GM21717 (cell line): ENCODE measurements around the gene SEMA3D.
A peak's percentile ranks its signal among the peaks of the same experiment; 100 is the strongest.

Experiments
- ATAC-seq: cut with Tn5 transposase; IDR thresholded peaks from one replicate; pipeline ENCODE4 v1.9.1; 2021; ENCODE audit warnings: mild to moderate bottlenecking, moderate library complexity; ENCODE audit not compliant: unreplicated experiment

SEMA3D gene

DNA sequence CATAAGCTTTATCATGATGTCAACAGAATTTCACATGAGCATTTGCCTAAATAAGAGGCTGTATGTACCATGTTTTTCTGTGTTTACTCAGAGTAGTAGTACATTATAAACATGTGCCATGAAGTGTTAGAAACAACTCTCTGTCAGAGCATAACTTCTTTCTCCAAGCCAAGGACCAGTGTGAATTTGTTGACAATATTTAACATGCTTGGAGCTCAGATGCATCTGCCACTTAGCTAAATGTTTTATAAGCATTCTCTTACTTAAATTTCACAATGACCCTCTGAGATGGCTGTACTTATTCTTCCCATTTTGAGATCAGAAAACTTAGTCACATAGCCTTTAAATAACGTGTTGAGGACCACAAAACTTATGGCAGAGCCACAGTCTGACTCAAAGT, 105.0 kb downstream of the SEMA3D start:
- no peak for ATAC-seq

DNA sequence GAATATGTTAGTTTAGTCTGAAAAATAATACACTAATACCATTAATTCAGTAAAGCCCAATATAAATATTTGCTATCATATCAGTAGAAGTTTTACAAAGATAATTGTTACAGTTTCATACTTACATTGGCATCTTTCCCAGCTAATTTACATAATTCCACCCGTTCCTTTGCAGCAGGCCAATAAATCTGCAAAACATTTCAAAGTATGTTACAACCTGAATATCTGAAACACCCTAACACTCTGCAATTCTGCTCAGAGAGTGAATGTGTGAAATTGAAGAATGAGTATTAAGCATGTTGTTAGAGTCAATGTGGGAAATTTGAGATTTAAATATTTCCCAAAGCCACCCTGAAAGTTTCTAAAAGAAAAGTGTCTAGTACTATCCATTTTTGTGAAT, 105.5 kb downstream of the SEMA3D start:
- ATAC-seq = no peak

DNA sequence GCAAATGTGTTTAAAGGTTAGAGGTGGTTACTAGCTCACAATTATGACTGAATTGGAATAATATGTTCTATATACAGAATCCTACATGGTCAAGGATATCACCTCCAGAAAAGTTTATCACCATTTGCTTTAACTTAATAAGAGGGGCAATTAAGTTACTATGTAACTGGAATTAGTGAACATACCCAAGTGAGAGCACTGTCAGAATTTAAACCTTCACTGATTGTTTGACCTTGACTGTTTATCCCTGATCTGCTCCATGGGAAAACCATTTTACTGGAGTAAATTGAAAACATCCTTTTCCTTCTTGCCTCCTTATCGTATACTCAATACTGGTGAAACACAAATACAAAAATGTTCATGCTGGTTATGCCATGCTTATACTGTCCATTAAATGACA, 107.4 kb downstream of the SEMA3D start:
- no peak for ATAC-seq

DNA sequence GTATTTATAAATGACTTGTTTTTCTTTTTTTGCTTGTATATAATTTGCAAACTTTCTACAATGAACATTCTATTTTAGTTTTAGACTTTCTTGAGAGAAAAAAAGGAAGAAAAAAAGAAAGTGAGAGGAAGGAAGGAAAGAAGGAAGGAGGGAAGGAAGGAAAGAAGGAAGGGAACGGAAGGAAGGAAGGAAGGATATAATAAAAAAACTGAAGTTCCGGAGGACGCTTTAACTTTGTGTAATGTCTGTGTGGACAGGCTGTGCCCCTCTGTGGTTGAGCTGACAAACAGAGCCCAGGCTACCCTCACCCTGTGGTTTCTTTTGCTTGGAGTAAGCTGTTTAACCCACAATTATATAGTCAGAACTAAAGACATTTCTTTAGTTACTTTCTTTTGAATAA, 108.7 kb downstream of the SEMA3D start:
- no peak for ATAC-seq

DNA sequence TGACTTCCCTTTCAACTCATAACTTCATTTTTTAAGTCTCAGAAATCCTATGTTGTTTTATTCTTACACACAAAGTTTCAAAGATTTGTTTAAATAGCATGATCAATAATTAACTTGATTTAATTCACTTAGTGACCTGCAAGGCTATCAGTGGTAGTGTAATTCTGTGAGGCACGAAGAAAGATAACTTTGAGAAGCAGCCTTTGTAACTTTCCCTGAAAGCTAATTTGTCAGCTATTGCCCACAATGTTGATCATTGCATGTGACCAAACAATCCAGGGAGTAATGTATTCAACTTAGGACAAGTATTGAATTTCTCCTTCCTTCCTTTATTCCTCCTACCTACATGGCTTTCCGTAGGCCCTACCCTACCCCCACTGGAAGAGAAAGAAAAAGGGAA, 111.0 kb downstream of the SEMA3D start:
- ATAC-seq = no peak

DNA sequence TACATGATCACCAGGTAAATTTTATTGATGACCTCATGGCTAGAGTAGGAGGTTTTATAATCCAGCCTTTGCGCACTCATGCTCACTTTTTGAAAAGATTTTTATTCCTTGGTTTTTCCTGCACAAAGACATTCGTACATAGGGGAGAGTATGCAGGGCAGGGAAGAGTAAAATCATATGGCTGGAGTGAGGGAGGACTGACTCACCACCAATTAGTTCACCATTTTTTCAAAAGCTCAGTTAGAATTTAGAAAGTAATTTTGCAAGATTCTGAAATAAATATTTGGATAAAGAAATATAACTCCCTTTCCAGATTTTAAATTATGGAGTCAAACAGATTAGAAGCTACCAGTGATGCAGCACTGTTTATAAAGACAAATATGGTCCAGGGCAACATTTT, 111.9 kb downstream of the SEMA3D start:
- no peak for ATAC-seq

DNA sequence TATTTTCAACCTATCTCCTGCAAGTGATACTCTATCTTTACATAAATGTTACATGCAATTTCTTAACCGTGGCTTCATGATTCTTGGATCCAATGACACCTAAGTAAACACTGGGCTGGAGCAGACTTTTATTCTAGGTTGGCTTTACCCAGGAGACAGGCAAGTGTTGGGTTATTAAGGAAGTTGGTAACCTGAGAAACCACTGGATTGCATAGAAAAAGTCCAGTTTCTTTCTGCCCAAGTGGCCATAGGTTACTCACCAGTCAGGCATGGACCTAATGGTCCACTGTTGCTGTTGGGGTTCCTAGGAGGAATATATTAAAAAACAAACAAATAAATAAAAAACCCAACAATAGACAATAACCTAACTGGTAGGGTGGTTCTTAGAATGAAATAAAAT, 112.8 kb downstream of the SEMA3D start:
- no peak for ATAC-seq

DNA sequence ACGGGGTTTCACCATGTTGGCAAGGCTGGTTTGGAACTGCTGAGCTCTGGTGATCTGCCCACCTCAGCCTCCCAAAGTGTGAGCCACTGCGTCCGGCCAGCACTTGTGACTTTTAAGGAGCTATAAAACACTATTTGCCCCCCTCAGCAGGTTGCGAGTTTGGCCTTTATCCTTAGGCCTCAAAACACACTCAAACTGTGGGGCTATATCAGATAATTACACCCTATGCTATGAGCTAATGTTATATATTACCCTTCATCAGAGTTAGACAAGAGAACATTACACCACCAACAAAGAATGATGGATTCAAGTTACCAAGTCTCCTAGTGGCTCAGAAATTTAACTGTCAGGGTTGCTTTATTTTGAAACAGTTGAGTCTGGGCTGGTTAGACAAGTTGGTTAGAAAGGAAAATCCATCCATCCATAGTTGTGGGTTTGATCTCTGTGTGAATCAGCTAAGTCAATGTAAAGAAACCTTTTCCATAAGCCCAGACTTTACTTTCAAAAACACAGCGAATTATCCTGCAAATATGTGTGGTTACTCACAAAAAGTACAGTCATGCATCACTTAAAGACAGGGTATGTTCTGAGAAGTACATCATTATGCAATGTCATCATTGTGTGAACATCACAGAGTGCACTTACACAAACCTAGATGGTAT, 115.8 kb downstream of the SEMA3D start:
- ATAC-seq = no peak

DNA sequence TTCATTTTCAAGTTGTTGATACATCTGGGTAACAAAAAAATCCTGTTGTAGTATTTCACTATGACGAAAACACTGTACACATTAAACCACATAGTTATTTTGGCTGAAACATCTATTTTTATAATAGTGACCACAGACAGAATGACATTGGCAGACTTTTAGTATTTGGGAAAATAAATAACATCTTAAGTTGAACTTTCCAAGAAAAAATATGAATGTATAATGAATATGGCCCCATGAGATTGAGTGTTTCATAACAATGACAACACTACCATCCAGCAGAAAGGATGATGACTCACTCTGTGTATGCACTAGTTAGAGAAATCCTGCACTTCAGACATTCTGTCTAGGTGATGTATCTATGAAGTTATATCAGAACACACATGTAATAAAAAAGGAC, 118.1 kb downstream of the SEMA3D start:
- no peak for ATAC-seq

DNA sequence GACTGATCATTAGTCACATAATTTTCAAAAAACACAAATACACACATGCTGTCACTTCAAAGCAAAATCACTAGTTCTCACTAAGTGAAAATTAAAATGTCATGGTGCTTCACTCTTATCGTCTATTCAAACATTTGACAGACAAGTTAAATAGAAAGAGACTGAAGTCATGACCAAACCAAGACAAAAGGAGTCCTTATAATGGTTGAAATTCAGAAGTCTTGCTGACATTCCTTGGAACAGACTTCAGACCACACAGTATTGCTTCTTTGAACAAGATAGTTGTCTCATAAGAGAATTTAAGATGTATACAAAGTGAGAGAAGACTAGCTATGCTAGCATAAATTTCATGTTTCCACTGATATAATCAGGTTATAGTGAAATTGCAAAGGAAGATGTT, 119.5 kb downstream of the SEMA3D start:
- ATAC-seq = no peak

DNA sequence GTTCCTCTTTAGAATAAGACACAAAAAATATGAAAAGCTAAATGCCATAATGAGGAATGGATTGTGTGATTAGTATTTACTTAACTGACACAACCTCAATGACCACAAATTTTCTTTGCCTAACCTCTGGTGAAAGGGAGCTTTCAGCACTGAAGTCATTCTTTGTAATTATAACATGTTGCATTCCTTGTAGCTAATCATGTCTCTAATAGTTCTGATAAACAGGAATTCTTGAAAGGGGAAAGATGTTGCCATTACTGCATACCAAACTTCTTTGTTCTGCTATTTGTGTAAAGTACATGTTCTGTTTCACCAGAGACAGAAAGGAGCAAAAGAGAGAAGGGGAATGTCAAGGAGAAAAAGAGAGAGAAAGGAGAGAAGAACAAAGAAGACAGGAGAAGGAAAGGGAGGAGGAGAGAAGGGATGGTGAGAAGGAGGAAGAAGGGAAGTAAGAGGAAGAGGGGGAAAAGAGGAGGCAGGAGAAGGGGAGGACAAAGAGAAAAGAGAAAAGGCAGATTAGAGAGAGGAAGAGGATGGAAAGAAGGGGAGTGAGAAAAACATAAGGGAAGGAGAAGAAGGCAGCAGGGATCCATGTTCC, 120.9 kb downstream of the SEMA3D start:
- no peak for ATAC-seq

DNA sequence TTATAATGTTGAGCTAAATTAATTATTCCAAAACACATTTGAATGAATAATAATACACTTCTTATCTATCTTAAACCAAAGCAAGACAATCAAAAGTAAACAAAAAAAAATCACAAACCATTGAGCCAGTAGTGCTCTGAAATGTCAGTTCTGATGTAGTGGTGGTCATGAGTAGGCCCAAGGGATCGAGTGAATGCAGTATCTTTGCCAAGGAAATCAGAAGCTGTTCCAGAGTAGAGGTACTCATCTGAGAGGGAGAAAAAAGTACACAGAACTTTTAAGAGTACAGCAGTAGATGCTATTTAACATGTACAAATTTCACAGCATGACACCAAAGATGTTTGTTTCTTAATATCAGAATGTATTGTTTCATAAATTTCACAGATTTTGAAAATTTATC, 121.5 kb downstream of the SEMA3D start:
- no peak for ATAC-seq

DNA sequence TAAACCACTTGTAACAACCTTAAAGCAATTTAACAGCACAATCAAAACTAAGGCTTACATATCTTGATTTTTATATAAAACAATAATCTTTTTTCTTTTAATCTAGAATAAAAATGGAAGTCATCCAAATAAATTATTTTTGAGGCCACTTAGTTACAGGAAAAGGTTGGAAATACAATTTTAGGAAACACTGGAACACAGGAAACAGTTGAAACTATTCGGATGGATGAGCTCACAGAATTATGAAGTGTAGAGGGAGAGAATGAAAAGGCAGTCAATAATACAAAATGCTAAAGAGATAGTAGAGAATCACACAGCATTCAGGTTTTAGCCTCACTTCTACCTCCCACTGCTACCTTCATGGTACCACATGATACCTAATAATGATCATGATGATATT, 124.2 kb downstream of the SEMA3D start:
- no peak for ATAC-seq

DNA sequence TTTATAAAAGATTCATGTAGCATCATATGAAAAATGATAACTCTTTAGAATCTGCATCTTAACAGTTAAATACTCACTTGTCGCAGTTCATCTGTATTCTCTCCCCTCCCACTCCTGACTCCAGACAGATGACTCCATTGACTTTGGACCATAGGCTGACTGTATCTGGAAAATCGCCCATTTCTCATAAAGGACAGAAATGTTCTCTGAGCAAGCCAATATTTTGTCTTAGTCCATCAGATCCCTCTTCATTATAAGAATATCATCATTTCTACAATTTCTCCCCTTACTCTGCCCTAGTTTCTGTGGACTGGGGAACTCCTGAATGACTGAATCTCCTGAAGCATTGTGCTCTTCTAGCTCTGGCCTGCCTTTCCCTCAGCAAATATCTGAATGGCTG, 125.4 kb downstream of the SEMA3D start:
- ATAC-seq = no peak

DNA sequence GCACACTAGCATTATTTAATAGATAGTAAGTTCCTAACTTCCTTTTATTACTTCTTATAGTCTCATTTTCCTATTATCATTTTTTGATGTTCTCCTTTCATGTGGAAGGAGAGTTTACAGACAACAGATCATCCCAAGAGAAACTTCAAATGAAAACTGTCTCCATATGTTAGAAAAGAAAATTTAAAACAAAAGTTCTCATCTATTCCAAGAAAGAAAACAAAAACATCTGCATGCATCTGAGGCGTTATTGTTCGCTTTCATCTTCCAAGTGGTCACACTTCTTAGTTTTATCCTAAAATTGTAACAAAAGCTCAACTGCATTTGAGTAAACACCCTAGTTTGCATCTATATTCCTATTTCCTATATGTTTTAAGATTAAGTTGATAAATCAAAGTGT, 126.2 kb downstream of the SEMA3D start:
- no peak for ATAC-seq

DNA sequence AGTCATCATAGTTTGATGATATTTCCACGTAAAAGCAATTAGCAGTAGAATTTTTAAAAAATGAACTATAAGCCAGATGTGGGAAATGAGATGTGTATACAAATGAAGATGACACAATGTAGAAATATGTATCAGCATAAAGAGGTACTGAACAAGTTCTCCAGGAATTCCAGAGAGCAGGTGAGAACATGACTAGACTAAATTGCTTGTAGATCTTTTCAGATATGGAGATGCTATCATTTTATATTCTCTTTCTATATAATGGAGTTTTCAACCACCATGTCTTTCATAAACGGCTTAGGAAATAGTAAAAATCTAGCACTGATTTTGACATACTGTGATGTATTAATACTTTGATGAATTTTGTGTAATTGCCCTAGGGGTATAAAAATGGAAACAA, 130.9 kb downstream of the SEMA3D start:
- no peak for ATAC-seq

DNA sequence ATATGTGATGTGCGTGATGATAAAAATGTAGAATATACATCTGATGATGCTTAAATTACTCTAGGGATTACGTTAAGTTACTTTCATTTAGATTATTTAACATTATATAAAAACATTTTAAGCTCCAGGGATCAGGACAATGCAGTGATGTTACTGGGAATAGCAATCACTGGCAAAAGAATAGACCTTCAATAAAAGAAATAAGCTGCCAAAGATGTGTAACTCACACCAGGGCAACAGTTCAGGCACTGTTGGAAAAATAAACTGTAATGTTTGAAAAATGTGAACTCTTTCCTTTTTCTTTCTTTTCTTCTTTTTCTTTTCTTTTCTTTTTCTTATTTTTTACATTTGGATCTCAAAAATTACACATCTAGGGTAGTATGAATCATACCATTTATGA, 131.7 kb downstream of the SEMA3D start:
- ATAC-seq = no peak

DNA sequence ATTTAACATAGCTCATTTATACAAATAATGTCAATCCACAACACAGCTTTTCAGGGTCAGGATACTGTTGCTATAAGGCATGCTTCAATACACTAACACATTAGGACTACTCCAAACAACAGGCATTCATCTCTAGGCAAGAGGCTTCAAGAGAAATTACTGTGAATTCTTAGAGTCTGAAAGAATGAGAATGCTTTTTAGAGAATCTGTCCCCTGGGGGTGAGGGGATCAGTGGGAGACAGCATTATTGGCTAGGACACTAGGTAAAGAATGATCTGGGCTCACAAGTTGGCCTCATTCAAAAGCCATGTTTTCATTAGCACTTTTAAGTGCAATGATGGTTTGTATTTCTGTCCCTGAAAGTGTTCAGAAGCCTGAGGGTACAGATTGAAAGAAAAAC, 132.6 kb downstream of the SEMA3D start:
- ATAC-seq = no peak

DNA sequence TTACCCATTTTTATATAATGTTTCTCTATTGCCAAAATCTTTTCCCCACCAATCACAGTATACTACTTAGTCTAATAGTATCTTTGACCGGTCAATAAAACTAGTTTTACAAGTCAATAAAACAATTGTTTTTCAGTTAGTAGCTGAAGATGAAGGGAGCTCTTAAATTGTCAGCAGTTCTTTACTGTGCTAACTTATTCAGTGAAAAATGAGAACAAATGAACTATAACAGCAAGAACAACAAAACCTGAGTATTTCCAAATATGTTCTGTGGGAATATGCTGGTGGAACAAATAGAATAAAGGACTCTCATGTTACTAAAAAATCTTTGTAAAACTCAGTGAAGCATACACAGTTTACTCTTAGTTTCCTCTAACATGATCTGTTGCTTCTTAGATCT, 134.0 kb downstream of the SEMA3D start:
- no peak for ATAC-seq

DNA sequence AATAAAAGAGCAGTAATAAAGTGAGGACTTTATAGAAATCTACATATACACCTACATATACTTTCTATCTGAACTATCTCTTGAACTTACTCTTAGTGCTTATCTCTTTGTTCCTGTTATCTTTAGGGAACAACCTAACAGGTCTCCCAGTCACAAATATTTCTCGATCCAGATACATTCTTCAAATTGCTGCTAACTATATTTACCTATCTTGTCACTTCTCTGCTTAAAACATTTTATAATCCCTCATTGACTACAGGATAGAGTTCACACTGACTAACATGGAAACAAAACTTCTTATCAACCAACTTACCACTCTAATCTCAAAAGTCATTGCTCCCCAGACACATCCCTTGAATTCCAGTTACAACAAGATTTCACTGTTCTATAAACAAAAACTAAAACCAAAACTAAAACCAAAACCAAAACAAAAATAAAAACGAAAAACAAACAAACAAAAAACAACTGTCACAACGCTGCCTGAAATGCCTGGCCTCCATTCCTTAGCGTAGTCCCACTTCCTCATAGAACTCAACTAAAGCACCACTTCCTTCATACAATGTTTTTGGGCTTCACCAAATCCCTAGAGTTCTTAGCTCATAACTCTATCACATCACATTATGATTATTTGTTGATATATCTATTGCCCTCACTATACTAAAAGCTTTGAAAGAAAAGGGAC, 134.7 kb downstream of the SEMA3D start:
- peak; percentile 79 for ATAC-seq

DNA sequence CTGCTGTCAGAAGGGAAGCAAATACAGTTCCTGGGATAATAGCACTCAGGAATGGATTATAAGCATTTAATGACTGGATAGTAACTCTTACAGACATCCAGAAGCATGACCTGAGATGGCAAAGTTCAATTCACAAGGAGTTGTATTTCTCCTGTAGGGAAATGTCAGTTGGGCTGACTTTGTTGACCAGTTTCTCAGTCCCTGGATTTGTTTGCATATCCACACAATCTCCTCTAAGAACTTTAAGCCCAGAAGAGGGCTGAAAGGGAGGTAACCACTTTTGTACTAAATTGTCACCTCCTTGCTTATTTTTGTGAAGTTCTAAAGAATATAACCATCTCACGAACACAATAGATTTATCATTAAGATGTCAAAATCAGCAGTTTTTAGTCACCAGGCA, 140.3 kb downstream of the SEMA3D start:
- ATAC-seq = no peak

DNA sequence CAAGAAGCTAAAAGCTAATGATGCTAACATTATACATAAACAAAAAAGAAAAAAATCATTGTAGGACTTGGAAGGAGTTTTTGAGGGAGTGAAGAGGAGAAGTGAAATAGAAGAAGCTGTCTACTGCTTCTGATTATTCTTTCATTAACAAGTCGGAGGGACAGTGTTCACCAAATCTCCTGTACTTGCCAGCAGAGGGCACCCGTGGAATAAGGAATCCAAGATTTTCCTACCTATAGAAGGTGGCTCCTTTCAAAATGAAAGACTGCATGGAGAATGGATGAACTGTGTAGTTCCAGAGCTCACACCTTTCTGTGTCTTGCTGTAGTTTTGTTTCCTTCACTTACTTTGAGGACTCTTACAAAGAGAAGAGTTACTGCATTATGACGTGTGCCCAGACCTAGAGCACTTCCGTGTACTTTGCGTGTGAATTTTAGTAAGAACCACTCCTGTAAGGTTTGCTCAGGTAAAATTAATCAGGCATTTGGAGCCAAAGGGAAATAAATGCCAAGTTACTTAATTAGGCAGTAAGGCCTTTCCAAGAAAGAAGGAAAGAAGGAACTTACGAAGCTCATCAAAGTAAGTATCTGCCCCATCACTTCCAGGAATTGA, 145.1 kb downstream of the SEMA3D start:
- peak; percentile 31 for ATAC-seq
